K562 (cell line): ENCODE data around the gene FAM167B. TPM values are rescaled to one million over a fixed set of nuclear protein-coding genes. Genes with fewer than 3 reads are reported as not detected.

Source experiments
- ATF4 ChIP-seq: fragments of 450-650 bp; formaldehyde crosslinking; IDR thresholded peaks from 2 replicates; pipeline ENCODE4 v1.4.0; 2022; ENCODE audit warnings: mild to moderate bottlenecking, moderate library complexity
- CAMTA2 ChIP-seq: fragments of 250-450 bp; sonication (Bioruptor Pico); conservative IDR thresholded peaks from 2 replicates; pipeline ENCODE4 v1.5.1; 2022
- CBX3 ChIP-seq, 2 experiments: IDR thresholded peaks; 1 replicate in 1 of 2; 2 replicates in 1 of 2; pipeline ENCODE4 v1.6.1; 2012; ENCODE audit warnings: inconsistent platforms in 2 of 2, low read length in 2 of 2, borderline replicate concordance in 1 of 2, control low read depth in 1 of 2
- HCFC1 ChIP-seq: IDR thresholded peaks from 2 replicates; pipeline ENCODE4 v1.6.1; 2012; ENCODE audit warnings: low read depth, low read length, improper control_type of control experiment
- MCM2 ChIP-seq: fragments of 450-650 bp; IDR thresholded peaks from 2 replicates; pipeline ENCODE4 v1.6.1; 2017; ENCODE audit warnings: low read depth, mild to moderate bottlenecking
- NCOA6 ChIP-seq: fragments of 450-650 bp; IDR thresholded peaks from 2 replicates; pipeline ENCODE4 v1.6.1; 2017; ENCODE audit warnings: mild to moderate bottlenecking
- TRIM24 ChIP-seq, 2 experiments: fragments of 450-650 bp; IDR thresholded peaks; 2 replicates each; pipeline ENCODE4 v1.6.1; 2016
- ZNF398 ChIP-seq: fragments of 250-450 bp; sonication (Bioruptor Pico); IDR thresholded peaks from 2 replicates; pipeline ENCODE4 v1.8.0; 2021; ENCODE audit warnings: moderate library complexity, mild to moderate bottlenecking, inconsistent platforms
- ZNF407 ChIP-seq: fragments of 450-650 bp; IDR thresholded peaks from 2 replicates; pipeline ENCODE4 v1.6.1; 2016; ENCODE audit warnings: low read depth
- ZNF444 ChIP-seq: fragments of 250-450 bp; sonication (Bioruptor Pico); IDR thresholded peaks from 2 replicates; pipeline ENCODE4 v1.4.0; 2020; ENCODE audit warnings: mild to moderate bottlenecking, moderate library complexity
- ZNF696 ChIP-seq: fragments of 250-450 bp; sonication (Bioruptor Pico); conservative IDR thresholded peaks from 2 replicates; pipeline ENCODE4 v1.4.0; 2020; ENCODE audit warnings: mild to moderate bottlenecking, moderate library complexity
- polyA plus RNA-seq, 8 experiments: library from polyadenylated mRNA; depleted of rRNA in 4 of 8; stranded (reverse) in 5 of 8; unstranded in 3 of 8; fragments of >200 nt; fragmentation: Nextera tagmentation in 2 of 8; fragmentation: Illumina TruSeq in 1 of 8; extraction: Ambion mirVana in 2 of 8; extraction: Trizol in 1 of 8; gene quantifications; 2 replicates each; pipeline versions ENCODE4 v1.2.1 to v1.2.3, GENCODE V29; 2011 to 2014; ENCODE audit warnings: inconsistent platforms in 1 of 8, missing spikeins in 1 of 8
- total RNA-seq, 7 experiments: library from RNA; depleted of rRNA in 6 of 7; stranded (reverse); fragments of >200 nt in 6 of 7; fragmentation: Illumina TruSeq in 2 of 7; extraction: Trizol in 2 of 7; gene quantifications; 2 replicates each; pipeline versions ENCODE4 v1.2.1 to v1.2.3, GENCODE V29; 2011 to 2021; ENCODE audit warnings: low replicate concordance in 1 of 7

The FAM167B gene
- total and polyA plus RNA-seq, 9 of the 15 experiments (the other 6 are each of a cell fraction or from before 2014, with no cell fraction given): not detected

- TF ChIP-seq ZNF696 (no peak), TRIM24 (IDR thresholded peaks at IDR 0.05) (no peak), MCM2 (no peak), ZNF398 (CRISPR knock-in tag) (no peak), NCOA6 (peak; percentile 62), CBX3 (IDR thresholded peaks at IDR 0.05; ENCODE audit: borderline replicate concordance in 1 of 2, low read length in 2 of 2) (peak in 1 of 2 experiments; percentile 25; a peak in 1 of 3 replicates), ATF4 (CRISPR knock-in tag) (no peak; the same call in 1 of the 2 replicates), ZNF407 (no peak), HCFC1 (peak; percentile 86), ZNF444 (CRISPR knock-in tag) (no peak), CAMTA2 (no peak)
Measured at GRCh38 chr1:32205401-32206370, 41.3 kb upstream of the FAM167B start, which contains the start of gene IQCC (continued).
